ENCODE measurements around the gene LHPP. TPM values are rescaled to one million over a fixed set of nuclear protein-coding genes. Genes with fewer than 3 reads are reported as not detected.

The LHPP gene
- total and polyA plus RNA-seq, 2 experiments from 2014 or later: 27.4 to 40.2 TPM

DNA sequence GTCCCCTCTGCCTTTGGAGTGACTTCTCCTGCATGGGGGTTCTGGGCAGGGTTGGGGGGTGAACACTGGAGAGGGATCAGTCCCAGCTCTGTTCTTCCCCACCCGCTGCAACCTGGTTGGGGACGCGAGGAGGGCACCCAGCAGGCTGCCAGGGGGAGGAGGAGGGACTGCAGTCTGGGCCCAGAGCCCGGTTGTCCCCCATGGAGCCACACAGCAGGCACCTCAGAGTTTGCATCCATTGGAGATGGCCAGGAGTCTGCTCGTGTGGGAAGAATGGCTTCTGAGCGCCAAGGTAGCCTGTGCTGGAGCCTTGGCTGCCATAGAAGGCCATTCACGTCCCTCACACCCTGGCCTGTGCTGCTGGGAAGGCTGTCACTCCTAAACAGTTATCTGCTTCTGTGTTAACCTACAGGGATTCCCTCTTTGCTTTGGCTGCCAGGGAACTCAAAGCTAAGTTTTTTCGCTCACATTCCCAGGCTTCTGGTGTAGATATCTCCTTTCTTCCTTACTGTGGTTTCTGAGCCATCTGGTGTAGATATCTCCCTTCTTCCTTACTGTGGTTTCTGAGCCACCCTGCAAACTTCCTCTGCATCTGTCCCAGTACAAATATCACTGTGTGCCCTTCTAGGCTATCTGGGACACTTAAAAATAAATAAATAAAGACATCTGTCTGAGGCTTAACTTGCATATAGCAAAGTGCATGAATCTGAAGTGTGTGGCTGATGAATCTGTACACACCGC is 133.7 kb downstream of the LHPP start:
- H3K36me3 Mint-ChIP-seq (ENCODE audit: low read depth): no peaks in the 10 kb centered on the region; the same call in 2 of the 3 replicates
- H3K27ac Mint-ChIP-seq: no peak overlapping the region
- Histone ChIP-seq H3K36me3 (ENCODE audit: insufficient read depth) (no peaks in the 10 kb centered on the region), H3K27ac (ENCODE audit: low read depth) (no peak overlapping the region), H3K9me2 (ENCODE audit: insufficient read depth) (no peaks in the 10 kb centered on the region), H2AFZ (no peak overlapping the region), H3K4me1 (ENCODE audit: insufficient read depth) (no peaks in the 10 kb centered on the region), H3K27me3 (ENCODE audit: insufficient read depth) (no peaks in the 10 kb centered on the region), H3F3A (replicated peaks; ENCODE audit: low read depth) (no peaks in the 10 kb centered on the region), H3K79me2 (replicated peaks; ENCODE audit: insufficient read depth) (no peaks in the 10 kb centered on the region), H4K20me1 (replicated peaks; ENCODE audit: insufficient read depth) (no peaks in the 10 kb centered on the region), H3K4me3 (no peak overlapping the region), H3K4me2 (no peak overlapping the region)
- H3K4me3 Mint-ChIP-seq: no peak overlapping the region
- H3K27me3 Mint-ChIP-seq (ENCODE audit: insufficient read depth, low read depth, poor library complexity): peaks cover 7% of the 10 kb centered on the region
- ATAC-seq: no peak
- TF ChIP-seq NANOG (IDR thresholded peaks at IDR 0.05; ENCODE audit: borderline replicate concordance): no peak
- TF ChIP-seq, protein P1, sequence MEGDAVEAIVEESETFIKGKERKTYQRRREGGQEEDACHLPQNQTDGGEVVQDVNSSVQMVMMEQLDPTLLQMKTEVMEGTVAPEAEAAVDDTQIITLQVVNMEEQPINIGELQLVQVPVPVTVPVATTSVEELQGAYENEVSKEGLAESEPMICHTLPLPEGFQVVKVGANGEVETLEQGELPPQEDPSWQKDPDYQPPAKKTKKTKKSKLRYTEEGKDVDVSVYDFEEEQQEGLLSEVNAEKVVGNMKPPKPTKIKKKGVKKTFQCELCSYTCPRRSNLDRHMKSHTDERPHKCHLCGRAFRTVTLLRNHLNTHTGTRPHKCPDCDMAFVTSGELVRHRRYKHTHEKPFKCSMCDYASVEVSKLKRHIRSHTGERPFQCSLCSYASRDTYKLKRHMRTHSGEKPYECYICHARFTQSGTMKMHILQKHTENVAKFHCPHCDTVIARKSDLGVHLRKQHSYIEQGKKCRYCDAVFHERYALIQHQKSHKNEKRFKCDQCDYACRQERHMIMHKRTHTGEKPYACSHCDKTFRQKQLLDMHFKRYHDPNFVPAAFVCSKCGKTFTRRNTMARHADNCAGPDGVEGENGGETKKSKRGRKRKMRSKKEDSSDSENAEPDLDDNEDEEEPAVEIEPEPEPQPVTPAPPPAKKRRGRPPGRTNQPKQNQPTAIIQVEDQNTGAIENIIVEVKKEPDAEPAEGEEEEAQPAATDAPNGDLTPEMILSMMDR (conservative IDR thresholded peaks at IDR 0.05; ENCODE audit: low read depth in 2 of 2): no peak
- no peak for TF ChIP-seq STAT1 (IDR thresholded peaks at IDR 0.05; ENCODE audit: unreplicated experiment)
- TF ChIP-seq POLR2AphosphoS5 (IDR thresholded peaks at IDR 0.05; ENCODE audit: low read depth): no peak
- TF ChIP-seq, protein P2, sequence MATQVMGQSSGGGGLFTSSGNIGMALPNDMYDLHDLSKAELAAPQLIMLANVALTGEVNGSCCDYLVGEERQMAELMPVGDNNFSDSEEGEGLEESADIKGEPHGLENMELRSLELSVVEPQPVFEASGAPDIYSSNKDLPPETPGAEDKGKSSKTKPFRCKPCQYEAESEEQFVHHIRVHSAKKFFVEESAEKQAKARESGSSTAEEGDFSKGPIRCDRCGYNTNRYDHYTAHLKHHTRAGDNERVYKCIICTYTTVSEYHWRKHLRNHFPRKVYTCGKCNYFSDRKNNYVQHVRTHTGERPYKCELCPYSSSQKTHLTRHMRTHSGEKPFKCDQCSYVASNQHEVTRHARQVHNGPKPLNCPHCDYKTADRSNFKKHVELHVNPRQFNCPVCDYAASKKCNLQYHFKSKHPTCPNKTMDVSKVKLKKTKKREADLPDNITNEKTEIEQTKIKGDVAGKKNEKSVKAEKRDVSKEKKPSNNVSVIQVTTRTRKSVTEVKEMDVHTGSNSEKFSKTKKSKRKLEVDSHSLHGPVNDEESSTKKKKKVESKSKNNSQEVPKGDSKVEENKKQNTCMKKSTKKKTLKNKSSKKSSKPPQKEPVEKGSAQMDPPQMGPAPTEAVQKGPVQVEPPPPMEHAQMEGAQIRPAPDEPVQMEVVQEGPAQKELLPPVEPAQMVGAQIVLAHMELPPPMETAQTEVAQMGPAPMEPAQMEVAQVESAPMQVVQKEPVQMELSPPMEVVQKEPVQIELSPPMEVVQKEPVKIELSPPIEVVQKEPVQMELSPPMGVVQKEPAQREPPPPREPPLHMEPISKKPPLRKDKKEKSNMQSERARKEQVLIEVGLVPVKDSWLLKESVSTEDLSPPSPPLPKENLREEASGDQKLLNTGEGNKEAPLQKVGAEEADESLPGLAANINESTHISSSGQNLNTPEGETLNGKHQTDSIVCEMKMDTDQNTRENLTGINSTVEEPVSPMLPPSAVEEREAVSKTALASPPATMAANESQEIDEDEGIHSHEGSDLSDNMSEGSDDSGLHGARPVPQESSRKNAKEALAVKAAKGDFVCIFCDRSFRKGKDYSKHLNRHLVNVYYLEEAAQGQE (IDR thresholded peaks at IDR 0.05; ENCODE audit: unreplicated experiment): no peak
- H3K9me3 Mint-ChIP-seq: no peaks in the 10 kb centered on the region; the same call in 2 of the 3 replicates
- DNase-seq (ENCODE audit: low spot score): no peak
- no peaks in the 10 kb centered on the region for H3K4me1 Mint-ChIP-seq

DNA sequence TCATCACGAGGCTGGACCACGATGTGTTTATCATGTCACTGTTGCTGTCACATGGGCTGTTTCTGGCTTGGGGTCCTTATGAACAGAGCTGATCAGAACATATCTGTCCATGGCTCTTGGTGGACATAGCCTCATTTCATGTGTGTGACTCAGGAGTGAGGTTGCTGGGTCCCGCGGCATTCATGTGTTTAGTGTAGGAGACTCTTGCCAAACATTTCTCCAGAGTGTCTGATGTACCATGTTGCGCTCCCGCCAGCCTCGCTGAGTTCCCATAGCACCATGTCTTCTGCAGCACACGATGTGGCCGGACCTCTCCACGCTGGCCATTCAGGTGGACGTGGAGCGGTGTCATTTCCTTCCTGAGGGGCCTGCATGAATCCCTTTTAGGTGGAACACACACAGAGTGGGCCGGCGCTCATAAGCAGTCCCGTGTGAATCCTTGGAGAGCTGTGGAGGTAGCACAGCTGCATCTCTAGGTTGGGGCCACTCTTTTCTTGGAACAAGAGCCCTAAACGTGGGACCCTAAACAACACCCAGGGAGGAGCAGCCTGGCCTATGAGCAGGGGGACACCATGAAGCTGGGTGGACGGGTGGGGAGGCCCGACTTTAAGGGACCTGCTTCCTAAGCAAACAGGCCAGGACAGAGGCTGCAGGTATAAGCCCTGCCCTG is 134.6 kb downstream of the LHPP start:
- H3K9me3 Mint-ChIP-seq: no peaks in the 10 kb centered on the region; the same call in 2 of the 3 replicates
- no peak for DNase-seq (ENCODE audit: low spot score)
- H3K27ac ChIP-seq (ENCODE audit: low read depth): no peak overlapping the region
- no peak overlapping the region for H3K27ac Mint-ChIP-seq
- H3K4me2 ChIP-seq: no peak overlapping the region
- H3K36me3 Mint-ChIP-seq (ENCODE audit: low read depth): no peaks in the 10 kb centered on the region; the same call in 2 of the 3 replicates
- H3K79me2 ChIP-seq (replicated peaks; ENCODE audit: insufficient read depth): no peaks in the 10 kb centered on the region
- no peak overlapping the region for H3K4me3 Mint-ChIP-seq
- peaks cover 7% of the 10 kb centered on the region for H3K27me3 Mint-ChIP-seq (ENCODE audit: insufficient read depth, low read depth, poor library complexity)
- ATAC-seq: no peak
- H3K9me2 ChIP-seq (ENCODE audit: insufficient read depth): no peaks in the 10 kb centered on the region
- H2AFZ ChIP-seq: no peak overlapping the region
- H3K4me1 ChIP-seq (ENCODE audit: insufficient read depth): no peaks in the 10 kb centered on the region
- no peaks in the 10 kb centered on the region for H3K27me3 ChIP-seq (ENCODE audit: insufficient read depth)
- H3K4me3 ChIP-seq: no peak overlapping the region
- no peaks in the 10 kb centered on the region for H3K36me3 ChIP-seq (ENCODE audit: insufficient read depth)
- H3F3A ChIP-seq (replicated peaks; ENCODE audit: low read depth): no peaks in the 10 kb centered on the region
- no peaks in the 10 kb centered on the region; the same call in 1 of the 2 replicates for H4K20me1 ChIP-seq (replicated peaks; ENCODE audit: insufficient read depth)
- H3K4me1 Mint-ChIP-seq: no peaks in the 10 kb centered on the region
- no peak for TF ChIP-seq STAT1 (IDR thresholded peaks at IDR 0.05; ENCODE audit: unreplicated experiment)
- TF ChIP-seq, protein P3, sequence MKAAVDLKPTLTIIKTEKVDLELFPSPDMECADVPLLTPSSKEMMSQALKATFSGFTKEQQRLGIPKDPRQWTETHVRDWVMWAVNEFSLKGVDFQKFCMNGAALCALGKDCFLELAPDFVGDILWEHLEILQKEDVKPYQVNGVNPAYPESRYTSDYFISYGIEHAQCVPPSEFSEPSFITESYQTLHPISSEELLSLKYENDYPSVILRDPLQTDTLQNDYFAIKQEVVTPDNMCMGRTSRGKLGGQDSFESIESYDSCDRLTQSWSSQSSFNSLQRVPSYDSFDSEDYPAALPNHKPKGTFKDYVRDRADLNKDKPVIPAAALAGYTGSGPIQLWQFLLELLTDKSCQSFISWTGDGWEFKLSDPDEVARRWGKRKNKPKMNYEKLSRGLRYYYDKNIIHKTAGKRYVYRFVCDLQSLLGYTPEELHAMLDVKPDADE (IDR thresholded peaks at IDR 0.05): no peak
- no peak for TF ChIP-seq ZNF114 (CRISPR knock-in tag; IDR thresholded peaks at IDR 0.05)
- TF ChIP-seq EZH2 (IDR thresholded peaks at IDR 0.05; ENCODE audit: low read depth, unreplicated experiment): no peak

Measured in GM23338 (cell line).